NCI-H1092 treated with DMSO at 0.1 percent for 48 hours (cell line): Measurements from ENCODE around the gene ADAMTSL1.

ENCODE experiments used
- DNase-seq: peaks from one replicate; lab custom pipeline; 2025; lab: John Stamatoyannopoulos, UW

ADAMTSL1 gene

GRCh38 chr9:18461496-18461895 is 12.5 kb upstream of the ADAMTSL1 start:
- DNase-seq, result no peak

DNA sequence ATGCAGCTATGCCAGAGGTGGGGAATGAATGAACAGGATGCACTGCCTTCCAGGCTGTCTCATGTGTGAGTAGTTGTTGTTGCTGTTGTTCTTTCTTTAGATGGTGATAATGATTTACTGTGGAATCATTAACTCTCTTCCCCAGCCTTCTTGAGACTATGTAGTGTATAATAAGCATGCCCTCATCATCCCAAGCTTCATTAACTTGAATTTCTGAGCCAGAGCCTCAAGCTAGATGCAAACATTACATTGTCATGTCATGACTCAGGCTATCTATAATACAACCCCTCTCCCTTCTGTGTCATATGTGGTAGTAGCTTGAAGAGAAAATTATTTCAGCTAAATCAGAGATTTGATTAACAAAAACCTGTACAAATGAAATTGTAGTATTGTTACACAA is 10.0 kb upstream of the ADAMTSL1 start:
- DNase-seq, result no peak

DNA sequence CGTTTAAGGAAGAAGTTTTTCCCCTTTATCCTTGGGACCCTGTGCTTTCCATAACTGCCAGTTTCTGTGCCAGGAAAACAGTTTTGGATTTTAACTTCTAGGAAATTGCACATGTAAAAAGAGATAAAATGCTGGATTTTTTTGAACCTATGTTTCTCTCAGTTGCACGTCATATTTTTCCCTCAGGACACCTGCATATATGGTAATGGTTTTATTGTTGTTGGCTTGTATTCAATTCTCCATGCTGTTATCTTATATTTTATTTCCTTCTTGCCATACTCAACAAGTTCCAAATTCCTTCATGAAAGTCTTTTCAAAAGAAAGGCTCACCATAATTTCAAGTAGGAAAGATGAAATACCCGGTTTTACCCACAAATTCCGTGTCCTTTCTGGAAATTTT is 7.9 kb upstream of the ADAMTSL1 start:
- DNase-seq, result no peak

- no peak for DNase-seq
Observed at GRCh38 chr9:18467696-18468095, 6.3 kb upstream of the ADAMTSL1 start.

DNA sequence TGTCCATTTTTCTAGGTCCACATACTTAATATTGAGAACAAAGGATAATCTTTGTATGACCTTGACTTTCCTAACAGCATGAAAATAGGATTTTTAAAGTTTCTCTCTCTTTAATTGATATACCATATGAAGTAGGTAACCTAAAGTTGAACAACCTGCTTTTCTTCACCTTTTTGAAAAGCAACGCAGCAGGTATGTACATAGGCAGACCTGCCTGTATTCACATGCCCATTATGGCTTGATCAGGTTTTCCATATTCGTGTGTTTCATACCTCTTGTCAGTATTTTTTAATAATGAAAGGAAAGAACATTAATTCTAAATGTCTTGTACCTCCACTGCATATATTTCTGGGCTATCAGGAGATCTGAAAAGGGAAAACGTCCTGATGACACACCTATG is 1.5 kb upstream of the ADAMTSL1 start:
- DNase-seq, result no peak

GRCh38 chr9:18472841-18473251 is 1.1 kb upstream of the ADAMTSL1 start:
- peak; percentile 55 for DNase-seq

GRCh38 chr9:18474783-18475182 is 830 bp downstream of the ADAMTSL1 start:
- DNase-seq, result no peak

- DNase-seq, result peak; percentile 69
Observed at GRCh38 chr9:18477121-18477660, 3.2 kb downstream of the ADAMTSL1 start.

GRCh38 chr9:18477719-18478118 is 3.8 kb downstream of the ADAMTSL1 start:
- DNase-seq, result no peak

DNA sequence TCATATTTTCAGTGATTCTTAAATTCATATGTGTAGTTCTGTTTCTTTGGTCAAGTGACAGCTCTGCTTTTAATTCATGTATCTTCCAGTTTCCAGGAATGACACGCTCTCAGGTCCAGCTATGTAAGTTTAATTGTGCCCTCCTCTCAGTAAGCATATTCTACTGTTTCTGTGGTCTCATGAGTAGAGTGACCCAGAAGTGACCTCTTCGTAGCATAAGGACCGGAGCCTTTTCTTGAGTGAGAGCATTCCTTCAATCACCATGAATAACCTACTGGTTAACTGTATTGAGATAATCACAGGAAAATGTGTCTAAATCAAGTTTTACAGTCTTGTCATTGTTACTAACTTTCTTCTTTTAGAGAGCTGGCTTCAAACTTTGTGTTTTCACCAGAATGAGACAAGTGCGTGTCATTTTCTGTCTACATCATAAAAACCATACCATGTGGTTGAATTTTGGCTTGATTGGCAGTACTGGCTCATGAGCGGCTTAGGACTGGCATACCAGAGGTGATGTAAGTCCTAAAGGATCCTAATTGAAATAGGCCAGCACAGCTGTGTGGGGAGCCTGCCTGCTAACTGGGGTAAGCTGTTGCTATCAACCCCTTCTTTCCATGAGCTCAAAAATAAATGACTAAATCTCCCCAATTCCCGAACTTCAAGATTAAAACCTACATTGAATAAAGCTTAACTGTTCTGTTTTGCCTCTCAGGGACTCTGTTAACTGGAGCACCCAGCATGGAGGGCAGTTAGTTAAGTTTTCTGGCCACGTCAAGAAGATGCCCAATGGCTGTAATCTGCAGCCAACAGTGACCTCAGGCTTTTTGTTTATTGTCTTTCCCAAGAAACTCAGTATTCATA is 4.8 kb downstream of the ADAMTSL1 start:
- DNase-seq, result no peak

- DNase-seq, result no peak
Observed at GRCh38 chr9:18479405-18479804, 5.5 kb downstream of the ADAMTSL1 start.

DNA sequence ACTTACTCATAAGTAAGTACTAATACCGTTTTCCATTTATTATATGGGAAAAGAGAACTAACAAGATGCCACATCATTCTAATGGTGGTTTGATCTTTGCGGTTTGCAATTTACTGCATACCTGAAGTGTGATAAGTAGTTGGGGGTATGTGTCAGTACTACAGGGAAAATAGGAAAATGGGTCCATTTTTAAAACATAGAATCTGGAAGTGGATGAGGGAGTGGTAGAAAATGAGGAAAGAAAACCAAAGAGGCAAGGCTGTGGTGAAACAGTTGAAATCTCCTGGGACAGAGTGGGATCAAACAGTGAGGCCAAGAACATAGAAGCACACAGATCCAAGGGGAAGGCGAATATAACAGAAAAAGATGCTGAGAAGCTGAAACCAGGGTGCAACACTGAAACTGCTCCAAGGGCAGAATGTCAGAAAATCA is 6.7 kb downstream of the ADAMTSL1 start:
- DNase-seq, result no peak

DNA sequence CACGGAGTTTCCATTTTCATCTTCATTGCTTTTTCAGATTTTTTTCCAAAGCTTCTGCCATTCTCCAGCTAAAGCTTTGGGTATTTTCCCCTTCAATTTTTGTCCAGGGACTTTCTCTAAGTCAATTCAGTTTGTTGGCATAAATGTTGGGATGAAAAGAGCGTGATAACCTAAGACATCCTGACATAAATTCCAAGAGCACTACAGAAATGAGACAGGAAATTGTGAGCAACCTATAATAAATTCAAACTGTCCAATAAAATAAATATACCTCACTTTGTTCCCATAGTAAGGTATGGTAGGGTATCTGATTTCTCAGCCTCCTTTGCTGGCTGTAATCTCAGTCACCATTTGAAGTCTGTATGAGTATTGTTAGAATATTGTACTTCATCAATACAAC is 8.4 kb downstream of the ADAMTSL1 start:
- DNase-seq, result no peak

DNA sequence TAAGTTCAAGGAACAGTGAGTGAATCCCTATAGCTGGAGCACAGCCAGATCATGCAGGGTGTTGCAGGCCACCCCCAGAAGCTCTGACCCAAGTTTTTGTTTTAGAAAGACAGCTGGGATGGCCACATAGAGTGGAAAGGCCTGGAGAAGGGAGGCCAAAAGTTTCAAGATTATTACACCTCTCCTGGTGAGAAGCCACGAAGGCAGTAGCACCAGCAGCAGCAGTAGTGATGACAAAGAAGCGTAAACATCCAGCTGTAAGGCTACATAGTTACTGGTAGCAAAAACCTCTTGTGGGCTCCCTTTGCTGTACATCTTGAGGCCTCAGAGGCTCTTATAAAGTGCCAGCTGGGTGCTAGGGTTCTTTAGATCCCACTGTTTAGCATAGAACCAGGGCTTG is 11.8 kb downstream of the ADAMTSL1 start:
- no peak for DNase-seq

GRCh38 chr9:18487611-18488010 is 13.7 kb downstream of the ADAMTSL1 start:
- DNase-seq, result no peak

- peak; percentile 21 for DNase-seq
Observed at GRCh38 chr9:18488886-18489285, 14.9 kb downstream of the ADAMTSL1 start.

DNA sequence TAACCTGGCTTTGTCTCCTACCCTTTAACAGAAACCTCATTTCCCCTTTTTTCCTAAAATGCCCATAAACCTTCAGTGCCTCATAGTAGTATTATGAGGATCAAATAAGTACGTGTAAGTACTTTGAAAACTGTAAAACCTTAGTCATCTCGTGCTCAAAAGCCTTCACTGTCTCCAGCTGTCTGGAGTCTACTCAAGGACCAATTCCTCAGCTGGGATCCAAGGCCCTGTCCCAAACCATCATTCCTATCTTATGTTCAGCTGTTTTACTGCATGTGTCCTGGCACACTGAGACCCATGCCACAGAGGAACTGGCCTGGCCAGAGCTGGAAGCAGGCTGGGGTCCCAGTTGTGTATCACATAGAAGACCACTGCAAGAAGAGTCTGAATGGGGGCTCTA is 15.9 kb downstream of the ADAMTSL1 start:
- no peak for DNase-seq

DNA sequence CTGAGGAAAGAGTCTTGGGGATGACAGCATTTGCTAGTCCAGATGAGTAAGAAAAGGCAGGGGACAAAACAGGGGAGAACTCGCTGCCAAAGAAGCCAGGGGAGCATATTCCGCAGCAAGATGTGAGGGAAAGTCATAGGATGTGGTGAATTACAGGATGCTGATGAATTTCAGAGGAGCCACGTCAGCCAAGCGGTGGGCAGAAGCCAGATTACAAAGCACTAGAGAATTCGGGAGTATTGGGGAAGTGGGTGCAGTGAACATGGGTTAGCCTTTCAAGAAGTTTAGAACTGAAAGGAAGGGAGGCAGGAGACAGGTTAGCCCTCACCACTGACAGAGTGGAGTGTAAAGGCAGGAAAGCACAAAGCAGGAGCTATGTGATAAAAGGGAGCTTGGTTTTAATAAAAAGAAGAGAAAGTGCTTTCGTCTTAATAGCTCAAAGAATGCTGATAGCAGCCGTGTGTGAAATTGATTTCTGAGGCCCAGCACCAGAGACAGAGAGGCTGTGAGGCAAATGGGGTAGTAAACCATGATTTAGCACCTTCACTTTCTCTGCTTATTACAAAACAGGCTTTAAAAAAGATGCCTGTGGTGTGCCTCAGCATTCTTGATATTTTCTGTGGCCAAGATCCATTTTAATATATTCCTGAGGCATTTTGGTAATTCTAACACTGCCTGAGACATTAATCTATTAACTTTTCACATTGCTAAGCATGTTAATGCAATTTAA is 16.9 kb downstream of the ADAMTSL1 start:
- peak; percentile 74 for DNase-seq

- DNase-seq, result no peak
Observed at GRCh38 chr9:18492612-18493011, 18.7 kb downstream of the ADAMTSL1 start.

DNA sequence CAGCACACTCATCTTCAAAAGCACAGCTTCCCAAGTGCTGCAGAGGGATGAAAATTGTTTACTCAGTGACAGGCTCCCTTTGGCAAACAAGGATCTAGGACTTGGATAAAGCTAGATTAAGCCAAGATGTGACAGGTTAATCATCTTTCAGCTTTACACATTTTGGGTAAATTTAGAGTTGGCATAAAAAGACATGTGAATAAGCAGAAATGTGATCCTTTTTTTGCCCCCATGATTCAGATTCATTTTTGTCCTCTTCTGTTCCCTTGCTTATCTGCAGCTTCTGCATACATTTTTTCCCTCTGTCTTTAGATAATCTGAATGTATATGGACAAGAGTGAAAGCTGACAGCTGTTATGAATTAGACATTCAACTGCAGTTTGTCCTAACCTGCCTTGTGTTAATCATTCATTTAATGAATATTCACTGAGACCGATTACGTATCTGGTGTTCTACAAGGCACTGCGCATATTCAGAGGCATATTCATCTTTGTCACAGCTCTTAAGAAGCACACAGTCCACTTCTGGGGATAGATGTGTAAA is 19.6 kb downstream of the ADAMTSL1 start:
- peak; percentile 81 for DNase-seq

- no peak for DNase-seq
Observed at GRCh38 chr9:18495065-18495464, 21.1 kb downstream of the ADAMTSL1 start.

- DNase-seq, result no peak
Observed at GRCh38 chr9:18496256-18497000, 22.5 kb downstream of the ADAMTSL1 start.
